Measurements from ENCODE around the gene FAM237A.

- TF ChIP-seq SP1 (IDR thresholded peaks at IDR 0.05) (no peak), CTCF (IDR thresholded peaks at IDR 0.05; ENCODE audit: low read depth, low read length, missing input control) (no peak), GABPA (IDR thresholded peaks at IDR 0.05 in 1 of 2, conservative IDR thresholded peaks at IDR 0.05 in 1 of 2) (no peak), JUND (IDR thresholded peaks at IDR 0.05) (no peak)
These were observed 2.7 kb upstream of the FAM237A start for GRCh38 chr2:206639636-206640035.

Measured in liver (tissue), 3 donors.